GM21515 (cell line): ENCODE measurements around the gene MAP4.
"Not testable (repeated sequence)": the region's sequence is repeated elsewhere in the genome, so short reads cannot be mapped to it uniquely, and the experiment has no call there.

ENCODE experiments used
- ATAC-seq: cut with Tn5 transposase; IDR thresholded peaks from one replicate; pipeline ENCODE4 v1.9.1; 2021; ENCODE audit not compliant: unreplicated experiment

MAP4 gene

DNA sequence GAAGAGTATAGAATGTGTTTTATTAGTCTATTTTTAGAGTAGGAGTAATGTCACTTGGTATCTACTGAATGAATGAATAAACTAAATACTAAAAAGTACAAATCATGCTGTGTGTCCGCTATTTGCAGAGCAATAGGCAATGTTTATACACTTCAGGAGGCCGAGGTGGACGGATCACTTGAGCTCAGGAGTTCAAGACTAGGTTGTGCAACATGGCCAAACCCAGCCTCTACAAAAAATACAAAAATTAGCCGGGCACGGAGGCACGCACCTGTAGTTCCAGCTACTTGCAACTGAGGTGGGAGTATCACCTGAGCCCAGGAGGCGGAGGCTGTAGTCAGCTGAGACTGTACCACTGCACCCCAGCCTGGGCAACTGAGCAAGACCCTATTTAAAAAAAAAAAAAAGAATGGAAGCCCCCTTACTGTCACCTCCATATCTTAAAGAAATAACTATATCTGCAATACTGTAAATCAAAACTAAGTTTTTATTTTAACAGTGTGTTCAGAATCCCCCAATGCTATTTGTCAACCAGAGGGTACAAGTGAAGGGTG lies 114.9 kb downstream of the MAP4 start:
- no peak for ATAC-seq

DNA sequence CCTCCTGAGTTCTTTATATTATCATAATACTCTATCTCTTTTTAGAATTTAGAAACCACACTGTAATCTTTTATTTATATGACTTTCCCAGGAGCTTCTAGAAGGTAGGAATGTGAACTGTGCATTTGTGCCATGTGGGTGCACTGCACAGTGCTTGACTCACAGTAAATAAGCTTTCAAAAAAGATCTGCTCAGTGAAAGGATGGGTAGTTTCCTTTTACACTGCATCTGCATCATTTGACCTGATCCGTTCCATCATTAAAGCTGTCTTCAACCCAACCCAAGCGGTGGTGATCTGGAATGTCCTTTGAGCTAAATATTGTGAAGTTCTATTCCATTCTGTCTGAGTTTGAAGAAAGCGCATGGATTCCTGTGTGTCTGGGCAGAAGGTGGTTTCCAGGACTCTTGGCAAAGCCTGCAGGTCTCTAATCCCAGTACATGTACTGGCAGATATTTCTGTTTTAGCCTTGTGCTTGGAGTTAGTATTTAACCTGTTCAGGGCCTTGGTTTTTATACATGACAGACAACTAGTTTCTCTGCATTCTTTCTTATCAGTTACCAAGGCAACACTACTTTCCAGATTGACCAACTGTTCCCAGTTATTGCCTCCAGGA lies 116.6 kb downstream of the MAP4 start:
- no peak for ATAC-seq

DNA sequence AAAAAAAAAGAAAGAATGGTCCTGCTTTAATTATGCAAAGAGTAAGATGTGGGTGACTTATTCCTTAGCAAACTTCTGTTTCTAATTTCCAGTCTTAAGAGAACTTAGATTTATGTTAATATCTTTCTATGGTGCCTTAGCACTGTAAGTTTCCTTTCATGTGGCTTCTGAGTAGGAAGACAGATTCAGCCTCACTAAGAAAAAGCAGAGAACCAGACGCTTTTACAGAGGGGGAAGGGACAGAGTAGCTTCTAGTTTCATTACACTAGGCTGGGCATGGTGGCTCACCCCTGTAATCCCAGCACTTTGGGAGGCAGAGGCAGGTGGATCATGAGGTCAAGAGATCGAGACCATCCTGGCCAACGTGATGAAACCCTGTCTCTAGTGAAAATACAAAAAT lies 118.3 kb downstream of the MAP4 start:
- ATAC-seq = no peak

DNA sequence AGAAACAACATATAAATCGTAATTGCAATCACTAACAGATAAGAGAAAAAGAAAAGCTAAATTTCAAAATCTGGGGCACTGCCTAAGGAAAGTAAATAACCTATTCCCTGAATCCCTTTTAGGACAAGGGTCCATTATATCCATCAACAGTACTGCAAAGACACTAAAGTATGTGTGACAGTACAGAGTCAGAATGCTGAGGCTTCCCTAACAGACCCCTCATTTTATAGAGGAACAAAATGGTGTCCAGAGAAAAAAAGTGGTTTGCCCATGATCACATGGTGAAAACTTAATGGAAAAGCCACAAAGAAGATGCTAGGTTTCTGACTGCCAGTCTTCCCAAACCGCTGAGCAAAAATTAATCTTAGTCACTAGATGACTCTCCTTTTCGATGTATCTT lies 119.5 kb downstream of the MAP4 start:
- no peak for ATAC-seq

DNA sequence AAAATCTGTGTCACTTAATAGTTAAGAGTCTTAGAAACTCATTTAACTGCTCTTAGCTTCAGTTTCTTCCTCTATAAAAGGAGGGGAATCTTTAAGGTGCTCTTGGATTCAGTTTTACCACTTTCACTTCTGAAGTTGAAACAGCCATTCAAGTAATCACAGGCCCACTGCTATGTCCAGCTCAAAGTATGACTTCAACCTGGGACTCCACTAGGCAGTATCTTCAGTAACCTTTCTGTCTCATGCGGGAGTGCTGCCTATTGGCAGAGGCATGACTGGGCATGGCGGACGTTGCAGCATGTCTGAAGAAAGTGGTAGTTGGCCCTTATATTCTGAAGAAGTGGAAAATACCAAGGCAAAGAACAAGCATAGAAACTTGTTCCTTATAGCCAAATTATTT lies 121.0 kb downstream of the MAP4 start:
- ATAC-seq = no peak

DNA sequence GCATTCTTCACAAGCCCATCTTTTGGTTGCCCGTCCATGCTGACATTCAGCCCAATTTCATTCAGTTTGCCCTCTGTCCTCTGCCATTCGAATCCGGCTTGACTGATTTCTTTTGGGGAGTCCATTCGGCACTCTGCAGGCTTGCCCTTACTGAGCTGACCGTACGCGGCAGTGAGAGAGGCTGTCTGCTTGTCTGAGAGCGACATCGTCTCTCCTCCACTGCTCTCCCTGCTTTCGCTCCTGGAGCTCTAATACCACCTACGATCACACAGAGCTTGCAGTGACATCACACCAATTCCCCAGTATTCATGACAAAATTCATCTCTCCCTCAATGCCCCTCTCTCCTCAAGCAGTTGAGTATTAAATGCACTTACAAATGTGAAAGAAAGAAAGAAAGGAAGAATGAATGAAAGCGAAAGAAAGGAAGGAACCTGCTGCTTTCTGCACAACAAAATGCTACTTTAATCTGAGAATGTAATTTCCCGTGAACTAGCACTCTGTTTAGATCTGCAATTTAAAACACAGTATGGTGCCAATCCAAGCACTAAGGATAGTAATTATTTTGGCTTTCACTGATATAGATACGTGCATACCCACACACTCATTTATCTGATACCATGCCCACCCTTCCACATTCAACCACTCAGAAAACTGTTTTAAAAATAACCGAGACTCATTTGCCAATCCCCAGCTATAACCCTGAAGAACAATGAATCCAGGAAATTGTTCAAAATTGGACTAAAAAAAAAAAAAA lies 123.8 kb downstream of the MAP4 start:
- no peak for ATAC-seq

DNA sequence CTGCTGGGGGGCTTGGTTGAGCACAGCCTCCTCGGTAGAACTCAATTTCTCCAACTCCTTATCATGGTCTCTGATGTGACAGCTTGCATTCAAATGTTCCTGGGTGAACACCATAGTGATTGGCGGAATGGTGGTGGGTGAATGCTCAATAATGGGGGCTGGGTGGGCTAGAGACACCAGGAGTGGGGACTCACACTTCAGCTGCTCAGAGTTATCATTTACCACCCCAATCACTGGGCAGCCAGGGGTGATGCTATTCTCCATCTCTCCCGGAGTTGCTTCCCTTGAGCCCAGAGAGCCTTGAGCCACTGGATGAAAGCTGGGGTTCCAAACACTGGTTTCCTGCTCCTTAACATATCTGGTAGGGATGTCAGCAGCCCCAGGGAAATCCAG lies 124.6 kb downstream of the MAP4 start:
- no peak for ATAC-seq

DNA sequence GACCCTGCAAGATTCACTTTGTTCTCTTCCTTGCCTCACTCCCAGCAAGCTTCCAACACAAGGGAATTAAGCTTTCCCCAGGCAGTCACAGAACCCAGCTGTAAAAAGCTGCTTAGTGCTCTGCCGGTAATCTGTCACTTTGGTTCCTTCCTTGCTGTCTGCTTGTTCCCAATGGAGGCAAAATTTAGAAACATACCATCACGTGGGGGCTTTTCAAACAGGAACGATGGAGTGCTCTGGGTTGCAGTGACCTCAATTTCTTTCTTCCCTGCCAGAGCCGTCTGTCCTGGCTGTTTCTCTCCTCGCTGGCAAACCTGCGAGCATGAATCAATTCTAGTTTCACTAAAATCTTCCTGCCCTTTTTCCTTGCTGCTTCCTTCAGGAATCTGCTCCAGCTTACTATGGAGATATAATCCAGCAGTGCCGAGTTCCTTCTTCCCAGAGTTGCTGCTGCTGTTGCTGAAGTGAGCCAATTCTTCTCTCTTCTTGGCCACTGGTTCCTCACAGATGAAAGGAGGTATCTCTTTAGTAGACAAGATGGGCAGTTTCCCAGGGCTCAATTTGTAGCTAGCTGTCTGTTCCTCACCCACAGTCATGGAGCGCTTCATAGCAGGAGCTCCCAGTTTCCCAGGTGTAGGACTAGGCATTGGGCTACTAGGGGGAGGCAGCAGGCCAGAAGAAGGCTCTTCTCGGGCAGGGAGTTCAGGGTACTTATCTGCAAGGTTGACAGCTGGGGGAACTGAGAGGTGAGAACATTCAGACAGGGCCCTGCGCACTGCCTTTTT lies 125.2 kb downstream of the MAP4 start:
- no peak for ATAC-seq

DNA sequence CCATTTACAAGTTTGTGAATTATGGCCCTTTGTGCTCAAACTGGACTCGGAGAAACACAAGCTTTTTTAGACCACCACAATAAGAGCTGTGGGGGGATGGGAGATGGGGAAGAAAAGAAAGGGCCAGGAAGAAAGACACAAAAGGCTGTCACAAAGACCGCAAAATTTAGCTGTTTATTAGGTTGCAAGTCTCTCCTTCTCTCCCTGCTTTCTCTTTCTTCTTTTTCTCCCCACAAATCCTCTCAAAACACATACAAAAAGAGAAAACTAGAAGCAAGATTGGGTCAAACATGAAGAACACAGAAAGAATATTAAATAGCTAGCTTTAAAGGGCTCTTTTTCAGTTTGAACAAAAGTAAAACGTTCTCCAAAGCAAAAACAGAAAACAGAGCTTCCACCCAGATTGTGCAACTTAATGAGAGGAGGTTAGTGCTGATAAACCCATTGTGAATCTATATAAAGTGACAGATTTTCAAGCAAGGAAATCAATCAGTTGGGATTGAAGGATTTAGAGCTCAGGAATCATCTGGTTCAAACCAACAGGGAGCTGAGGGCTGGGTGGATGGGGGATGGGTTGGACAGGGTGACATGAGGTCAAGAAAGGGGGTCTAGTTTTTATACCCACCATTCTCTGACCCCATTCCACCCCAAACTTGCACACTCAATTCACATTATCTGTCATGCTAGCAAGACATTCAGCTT lies 125.9 kb downstream of the MAP4 start:
- no peak for ATAC-seq

DNA sequence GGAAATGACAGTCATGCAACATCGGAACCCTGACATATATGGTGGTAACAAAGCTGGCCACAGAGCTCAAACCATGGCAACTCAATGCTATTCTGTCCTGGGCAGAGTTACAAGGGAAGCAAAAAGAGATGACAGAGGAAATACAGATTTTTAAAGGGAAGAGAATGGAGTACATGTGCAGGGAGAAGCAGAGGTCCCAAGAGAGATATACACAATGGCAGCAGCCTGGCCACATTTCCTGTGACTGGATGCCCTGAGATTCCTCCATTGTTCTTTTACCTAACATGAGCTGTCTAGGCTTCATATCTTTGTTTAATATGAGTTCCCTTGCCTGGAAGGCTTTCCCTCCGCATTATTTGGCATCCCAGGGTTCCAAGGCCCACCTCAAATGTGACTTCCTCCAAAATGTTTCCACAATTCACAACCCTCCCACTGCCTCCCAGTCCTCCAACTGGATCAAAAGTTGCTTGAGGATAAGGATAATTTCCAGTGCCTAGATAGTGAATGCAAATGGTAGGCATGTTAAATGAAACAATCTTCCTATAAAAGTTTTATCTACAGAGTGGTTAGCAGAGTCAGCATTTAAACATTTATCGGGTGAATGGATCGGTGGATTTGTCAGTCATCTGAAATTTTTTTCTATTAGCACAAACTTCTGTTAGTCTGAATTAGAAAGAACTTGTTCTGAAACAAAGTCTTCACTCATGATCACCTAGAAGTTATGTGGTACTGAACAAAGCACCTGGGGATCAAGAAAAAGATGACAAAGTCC lies 127.0 kb downstream of the MAP4 start:
- no peak for ATAC-seq

DNA sequence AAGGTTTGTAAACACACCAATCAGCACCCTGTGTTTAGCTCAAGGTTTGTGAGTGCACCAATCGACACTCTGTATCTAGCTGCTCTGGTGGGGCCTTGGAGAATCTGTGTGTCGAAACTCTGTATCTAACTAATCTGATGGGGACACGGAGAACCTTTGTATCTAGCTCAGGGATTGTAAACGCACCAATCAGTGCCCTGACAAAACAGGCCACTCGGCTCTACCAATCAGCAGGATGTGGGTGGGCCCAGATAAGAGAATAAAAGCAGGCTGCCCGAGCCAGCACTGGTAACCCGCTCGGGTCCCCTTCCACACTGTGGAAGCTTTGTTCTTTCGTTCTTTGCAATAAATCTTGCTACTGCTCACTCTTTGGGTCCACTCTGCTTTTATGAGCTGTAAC lies 128.2 kb downstream of the MAP4 start:
- not testable (repeated sequence) for ATAC-seq

DNA sequence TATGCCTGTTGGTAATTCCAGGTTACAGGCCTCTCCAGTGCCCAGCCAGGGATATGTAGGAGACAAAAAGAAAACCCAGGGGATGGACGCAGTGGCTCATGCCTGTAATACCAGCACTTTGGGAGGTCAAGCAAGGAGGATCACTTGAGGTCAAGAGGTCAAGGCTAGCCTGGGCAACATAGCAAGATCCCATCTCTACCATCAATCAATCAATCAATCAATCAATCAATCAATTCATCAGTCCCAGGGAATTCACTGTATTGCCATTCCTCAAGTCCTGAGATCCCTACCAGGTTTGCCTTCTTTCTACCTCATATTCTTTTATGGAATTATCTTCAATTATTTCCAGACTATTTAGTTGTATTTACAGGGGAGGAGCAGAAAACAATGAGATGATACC lies 131.0 kb downstream of the MAP4 start:
- ATAC-seq = no peak

DNA sequence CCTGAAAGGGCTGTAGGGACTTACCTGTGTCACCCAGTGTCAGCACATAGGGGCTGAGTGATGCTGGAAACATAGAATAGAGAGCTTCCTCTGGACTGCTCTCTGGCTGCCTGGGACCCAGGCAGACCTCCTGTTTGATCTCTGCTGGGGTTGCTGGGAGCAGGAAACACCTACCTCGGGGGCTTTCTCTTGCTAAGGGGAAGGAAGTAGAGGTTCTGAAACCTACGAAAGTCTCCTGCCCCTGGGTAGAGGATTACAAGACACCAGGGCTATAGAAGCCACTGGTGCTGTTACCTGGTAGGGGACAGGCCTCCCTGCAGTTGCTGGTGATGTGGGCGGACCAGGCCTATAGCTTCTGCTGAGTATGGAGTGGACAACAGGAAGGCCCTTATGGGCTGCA lies 131.6 kb downstream of the MAP4 start:
- no peak for ATAC-seq

DNA sequence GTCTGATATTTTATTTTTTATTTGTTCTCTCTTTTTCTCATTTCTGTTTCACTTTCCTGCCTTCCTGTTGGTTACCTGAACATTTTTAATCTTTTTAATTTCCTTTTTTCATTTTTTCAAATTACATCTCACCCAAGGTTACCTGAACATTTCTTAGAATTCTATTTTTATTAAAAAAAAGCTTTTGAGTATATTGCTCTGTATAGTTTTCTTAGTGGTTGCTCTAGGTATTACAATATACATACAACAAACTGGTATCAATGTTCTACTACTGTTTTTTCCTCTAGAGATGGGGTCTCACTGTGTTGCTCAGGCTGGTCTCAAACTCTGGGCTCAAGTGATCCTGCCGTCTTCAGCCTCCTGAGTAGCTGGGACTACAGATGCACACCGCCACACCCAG lies 133.9 kb downstream of the MAP4 start:
- ATAC-seq = no peak

DNA sequence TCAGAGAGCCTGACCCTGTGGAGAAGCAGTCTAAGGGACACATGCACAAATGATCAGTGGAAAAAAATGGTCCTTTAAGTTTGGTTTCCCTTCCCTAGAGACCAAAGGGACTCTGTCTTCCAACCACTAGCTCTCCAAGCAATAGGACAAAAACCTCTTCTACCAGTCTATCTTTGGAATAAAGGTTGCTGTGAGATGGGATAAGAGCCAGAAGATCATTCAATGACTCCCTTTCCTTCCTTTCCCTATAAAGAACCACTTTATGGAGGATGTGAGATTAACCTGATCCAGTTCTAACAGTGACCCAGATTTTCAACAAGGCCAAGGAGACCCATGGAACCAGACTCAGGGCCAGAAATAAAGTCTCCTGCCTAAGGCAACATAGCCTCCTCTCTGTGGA lies 138.5 kb downstream of the MAP4 start:
- no peak for ATAC-seq

DNA sequence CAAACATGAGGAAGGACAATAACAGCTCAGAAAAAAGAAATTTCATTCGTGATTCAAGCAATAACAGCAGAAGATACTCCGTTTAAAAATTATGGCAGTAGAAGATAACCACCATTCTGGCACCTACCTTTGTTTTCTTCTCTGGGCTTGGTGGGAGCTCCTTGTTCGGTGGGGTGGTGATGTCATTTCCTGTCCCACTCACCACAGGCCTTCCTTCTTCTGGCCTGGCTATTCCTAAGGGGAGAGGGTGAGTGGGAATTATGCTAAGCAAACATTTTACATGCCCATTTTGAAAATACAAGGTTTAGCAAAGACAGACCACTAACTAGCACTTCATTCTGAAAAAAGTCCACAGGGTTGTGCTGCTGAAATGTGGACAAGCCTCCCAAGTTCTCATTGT lies 138.9 kb downstream of the MAP4 start:
- ATAC-seq = no peak

DNA sequence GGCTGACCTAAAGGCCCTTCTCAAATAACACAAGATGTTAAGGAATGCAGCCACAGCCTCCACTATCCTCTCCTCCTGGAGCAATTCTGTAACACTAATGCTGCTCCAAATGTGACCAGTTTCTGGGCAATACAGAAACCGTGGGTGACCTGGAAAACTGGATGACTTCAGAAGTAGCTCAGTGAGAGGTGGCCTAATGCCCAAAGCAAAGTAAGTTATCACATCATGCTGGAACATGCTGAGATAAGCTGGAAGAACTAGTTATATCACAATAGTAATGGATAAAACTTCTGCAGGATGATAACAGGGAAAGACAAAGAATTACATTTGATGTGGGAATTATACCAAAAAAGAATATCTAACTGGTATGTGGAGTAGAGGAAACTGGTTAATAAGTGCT lies 141.3 kb downstream of the MAP4 start:
- no peak for ATAC-seq

DNA sequence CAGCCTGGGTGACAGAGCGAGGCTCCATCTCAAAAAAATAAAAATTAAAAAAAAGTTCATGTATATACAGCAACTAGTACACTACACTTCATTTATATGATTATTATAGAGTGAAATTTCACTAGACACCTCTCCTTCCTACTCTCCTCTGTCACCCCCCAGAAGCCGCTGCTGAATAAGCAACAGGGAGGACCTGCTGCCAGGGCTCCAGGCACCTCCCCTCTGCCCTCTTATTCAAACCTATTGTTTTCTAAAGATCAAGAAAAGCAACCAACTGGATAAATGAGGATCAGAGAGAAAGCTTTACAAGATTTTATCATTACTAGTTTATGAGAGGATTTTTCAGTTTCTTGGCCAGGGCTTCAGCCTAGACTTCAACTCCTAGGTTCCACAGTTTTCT lies 141.8 kb downstream of the MAP4 start:
- no peak for ATAC-seq

DNA sequence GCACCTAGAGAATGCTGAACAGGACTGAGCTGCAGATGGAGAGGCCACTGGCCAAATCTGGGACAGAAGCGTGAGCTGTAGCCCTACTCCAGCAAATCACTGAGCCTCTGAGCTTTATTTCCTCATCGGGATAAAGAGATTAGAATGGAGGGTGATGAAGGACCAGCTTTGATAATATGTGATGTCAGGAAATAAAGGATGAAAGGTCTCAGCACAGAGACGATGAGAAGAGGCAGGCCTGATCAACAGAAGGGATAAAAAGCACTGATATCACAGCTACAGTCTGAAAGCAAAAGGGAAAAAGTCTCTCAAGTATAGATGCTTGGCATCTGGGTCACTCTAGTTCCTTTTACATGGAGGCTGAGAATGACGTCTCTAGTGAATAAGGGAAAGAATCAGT lies 143.3 kb downstream of the MAP4 start:
- no peak for ATAC-seq

DNA sequence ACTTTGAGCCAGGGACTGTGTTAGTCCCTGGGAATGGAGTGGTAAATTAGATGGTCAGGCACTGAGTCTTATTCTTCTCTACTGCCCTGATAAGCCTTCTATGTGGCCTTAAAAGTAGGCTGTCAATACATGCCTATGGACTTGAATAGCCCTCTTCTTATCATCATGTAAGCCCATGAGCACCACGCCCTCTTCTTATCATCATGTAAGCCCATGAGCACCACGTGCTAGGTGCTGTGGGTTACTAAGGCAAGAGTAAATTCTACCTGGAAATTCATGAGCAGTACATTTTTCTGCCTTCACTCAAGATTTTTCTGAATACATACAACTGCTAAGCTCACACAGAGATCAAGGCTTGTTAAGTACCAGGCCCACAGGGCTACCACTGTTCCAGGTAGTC lies 144.8 kb downstream of the MAP4 start:
- ATAC-seq = no peak
